Left colon (tissue), 2 donors: Measurements from ENCODE around the gene CACNG8. TPM values are rescaled to one million over a fixed set of nuclear protein-coding genes. Genes with fewer than 3 reads are reported as not detected.
A peak's percentile ranks its signal among the peaks of the same experiment; 100 is the strongest.
"Not testable (repeated sequence)": the region's sequence is repeated elsewhere in the genome, so short reads cannot be mapped to it uniquely, and the experiment has no call there.

ENCODE experiments used
- ATAC-seq: fragments of 200-7000 bp; cut with Tn5 transposase; one replicate; pipeline ENCODE4 v1.9.1; 2020; ENCODE audit warnings: mild to moderate bottlenecking, moderate library complexity
- DNase-seq, 2 donors: peaks; one replicate each; pipeline ENCODE4 v3.0.0-alpha.2; 2020
- intact Hi-C, 2 donors: fragments of 100-400 bp; cut with DNase I in 1 of 2; cut with micrococcal nuclease in 1 of 2; formaldehyde crosslinking; loops; one replicate each; pipeline versions ENCODE4 v1.11.2 to v1.14.0; 2022; cut with DNase I, micrococcal nuclease
- total RNA-seq, 2 donors: library from RNA; stranded (reverse); fragmentation: NEBNext Ultra II Directional; extraction: Animal tissue kit (Norgen Biotek cat#: 25700); gene quantifications; one replicate each; pipeline ENCODE4 v1.2.1, GENCODE V29; 2021
- donor health status: DM: no; HTN: no; CAD: no.
- donor health status: DM: yes; HTN: yes; CAD: no.

CACNG8 gene
- total RNA-seq, 2 donors from 2014 or later, result 0.03 TPM; not detected in 1

- no peak for DNase-seq
- ATAC-seq, result no peak
- intact Hi-C loops, result loop anchor here in 1 of 2 donors (5.0 to 10.0 kb wide), 2 partner anchors 117 to 180 kb away; partner anchors contain the start of gene CACNG7
These were observed 59.2 kb downstream of the CACNG8 start for GRCh38 chr19:54021932-54022331.

DNA sequence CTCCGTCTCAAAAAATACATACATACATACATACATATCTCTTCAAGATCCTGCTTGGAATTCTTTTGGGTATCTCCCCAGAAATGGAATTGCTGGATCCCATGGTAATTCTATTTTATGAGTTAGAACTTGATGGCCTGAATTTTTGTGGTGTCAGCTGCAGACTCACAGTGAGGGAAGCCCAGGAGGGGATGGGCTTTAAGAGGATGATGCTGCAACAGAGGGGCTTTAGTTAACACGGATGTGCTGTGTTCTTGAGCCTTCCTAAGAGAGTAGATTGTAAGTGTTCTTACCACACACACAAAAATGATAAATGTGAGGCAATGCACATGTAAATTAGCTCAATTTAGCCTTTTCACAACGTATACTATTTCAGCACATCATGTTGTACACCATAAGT, 60.5 kb downstream of the CACNG8 start:
- DNase-seq, result no peak
- intact Hi-C loops, result loop anchor here in 1 of 2 donors (5.0 to 10.0 kb wide), 2 partner anchors 118 to 181 kb away; partner anchors contain the start of gene CACNG7
- ATAC-seq, result no peak

DNA sequence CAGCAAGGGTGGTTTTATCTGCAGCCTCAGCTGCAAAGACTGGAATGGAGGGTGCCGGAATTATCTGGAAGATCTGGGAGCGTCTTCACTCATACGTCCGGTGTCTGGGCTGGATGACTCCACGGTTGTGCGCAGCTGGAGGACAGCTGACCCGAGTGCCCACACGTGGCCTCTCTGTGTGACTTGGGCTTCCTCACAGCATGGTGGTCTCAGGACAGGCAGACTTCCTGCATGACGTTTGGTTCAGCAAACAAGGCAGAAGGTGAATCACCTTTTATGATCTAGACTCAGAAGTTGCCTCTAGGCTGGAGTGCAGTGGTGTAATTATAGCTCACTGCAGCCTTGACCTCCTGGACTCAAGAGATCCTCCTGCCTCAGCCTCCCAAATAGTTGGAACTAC, 61.9 kb downstream of the CACNG8 start:
- DNase-seq, result no peak
- peak; percentile 9 for ATAC-seq
- intact Hi-C loops, result loop anchor here in 1 of 2 donors (5.0 to 10.0 kb wide), 2 partner anchors 120 to 182 kb away; partner anchors contain the start of gene CACNG7

GRCh38 chr19:54026656-54027055, 63.9 kb downstream of the CACNG8 start:
- DNase-seq (no peak), ATAC-seq (no peak)
- intact Hi-C loops, result loop anchor here in 1 of 2 donors (10.0 kb wide), 1 partner anchor 122 kb away; the partner anchor contains the start of gene CACNG7

- DNase-seq, result no peak
- intact Hi-C loops, result loop anchor here in 1 of 2 donors (10.0 kb wide), 1 partner anchor 124 kb away; the partner anchor contains the start of gene CACNG7
- no peak for ATAC-seq
These were observed 66.6 kb downstream of the CACNG8 start for GRCh38 chr19:54029301-54029700.

DNA sequence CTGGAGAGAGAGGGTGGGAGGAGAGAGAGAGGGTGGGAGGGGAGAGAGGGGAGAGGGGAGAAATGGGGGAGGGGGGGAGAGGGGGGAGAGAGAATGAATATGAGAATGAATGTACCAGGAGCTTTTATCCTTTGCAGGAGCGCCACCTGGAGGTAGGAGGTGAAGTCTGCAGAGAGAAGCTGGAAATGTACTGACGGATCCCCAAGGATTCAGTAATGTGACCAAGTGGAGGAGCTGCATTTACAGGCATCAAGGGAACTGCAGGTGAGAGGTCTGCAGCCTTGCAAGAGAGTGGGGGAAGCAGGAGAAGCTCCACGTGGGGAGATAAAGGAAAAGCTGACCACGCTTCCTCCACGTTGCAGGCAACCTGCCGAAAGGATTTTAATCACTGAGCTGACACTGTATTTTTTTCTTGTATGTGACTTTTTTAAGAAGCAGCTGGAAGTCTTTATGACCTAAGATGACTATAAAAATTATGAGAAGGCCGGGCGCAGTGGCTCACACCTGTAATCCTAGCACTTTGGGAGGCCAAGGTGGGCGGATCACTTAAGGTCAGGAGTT, 67.3 kb downstream of the CACNG8 start:
- peak; percentile 27 to 67 for DNase-seq
- intact Hi-C loops, result loop anchor here in 1 of 2 donors (10.0 kb wide), 1 partner anchor 125 kb away; the partner anchor contains the start of gene CACNG7
- peak; percentile 62 for ATAC-seq

DNA sequence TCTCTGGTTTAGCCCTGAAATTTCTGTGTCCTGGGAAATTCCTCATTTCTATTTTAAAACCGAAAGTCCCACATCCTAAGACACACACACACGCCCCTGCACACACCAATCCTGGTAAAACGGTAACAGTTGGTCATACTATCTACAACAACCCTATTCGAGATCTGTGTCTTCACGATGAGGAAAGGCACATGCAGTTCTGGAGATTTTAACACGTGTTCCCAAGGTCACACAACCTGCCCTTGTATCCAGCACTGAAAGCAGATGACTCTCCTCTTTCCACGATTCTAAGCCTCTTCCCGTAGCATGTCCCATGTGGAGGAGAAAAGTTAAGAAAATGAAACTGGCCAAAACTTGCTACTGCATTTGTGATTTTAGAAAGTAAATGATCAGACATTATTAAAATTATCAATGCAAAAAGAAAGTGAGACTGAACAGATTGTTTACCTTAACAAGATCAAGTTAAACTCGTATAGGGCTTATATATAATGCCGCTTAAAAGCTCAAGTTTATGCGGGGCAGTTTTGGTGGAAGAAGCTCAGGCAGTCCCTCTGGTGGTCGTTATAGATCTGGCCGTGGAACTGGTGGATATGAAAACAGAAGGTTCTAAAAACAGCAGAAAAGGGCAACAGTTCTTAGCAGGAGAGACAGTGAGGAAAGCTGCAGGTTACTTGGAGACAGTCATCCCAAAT, 68.3 kb downstream of the CACNG8 start:
- intact Hi-C loops, result no loop called here
- DNase-seq (no peak), ATAC-seq (no peak)

DNA sequence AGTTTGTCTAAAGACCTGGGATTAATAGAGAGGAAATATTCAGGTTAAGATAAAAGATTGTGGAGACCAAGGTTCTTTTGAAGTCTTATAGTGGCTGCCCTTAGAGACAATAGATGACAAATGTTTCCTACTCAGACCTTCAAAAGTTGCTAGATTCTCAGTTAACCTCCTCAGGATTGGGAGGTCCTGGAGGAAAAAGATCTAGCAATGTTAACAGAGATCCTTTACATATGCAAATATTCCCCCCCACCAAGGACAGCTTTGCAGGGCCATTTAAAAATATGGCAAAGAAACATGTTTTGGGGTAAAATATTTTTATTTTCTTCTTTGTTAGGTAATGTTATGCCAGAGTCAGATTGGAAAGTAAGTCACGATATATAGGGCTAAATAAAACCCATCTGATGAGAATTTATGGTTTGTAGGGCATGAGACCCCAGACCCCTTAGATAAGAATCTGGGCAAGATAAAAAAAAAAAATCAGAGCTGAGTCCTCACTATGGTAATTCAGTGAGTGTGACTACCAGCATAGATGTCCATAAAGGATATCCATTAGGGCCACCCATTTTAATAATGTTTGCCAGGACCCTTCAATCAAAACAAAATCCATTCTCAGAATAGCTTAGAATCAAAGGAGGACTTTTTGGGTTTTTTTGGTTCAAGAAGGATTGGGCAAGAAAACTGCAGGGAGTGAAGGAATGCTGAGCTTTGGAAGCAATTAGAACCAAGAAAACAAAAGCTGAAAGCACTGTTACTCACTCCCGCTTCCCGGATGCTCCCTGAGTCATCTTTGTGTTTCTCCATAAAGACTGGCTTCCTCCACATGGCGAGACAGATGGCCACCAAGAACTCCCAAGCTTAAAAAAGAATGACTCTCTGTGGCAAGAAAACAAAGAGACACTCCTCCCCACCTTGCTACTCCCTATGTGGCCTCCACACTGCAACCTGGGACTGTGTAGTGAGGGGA, 72.8 kb downstream of the CACNG8 start:
- ATAC-seq (no peak), DNase-seq (no peak)
- intact Hi-C loops, result no loop called here

DNA sequence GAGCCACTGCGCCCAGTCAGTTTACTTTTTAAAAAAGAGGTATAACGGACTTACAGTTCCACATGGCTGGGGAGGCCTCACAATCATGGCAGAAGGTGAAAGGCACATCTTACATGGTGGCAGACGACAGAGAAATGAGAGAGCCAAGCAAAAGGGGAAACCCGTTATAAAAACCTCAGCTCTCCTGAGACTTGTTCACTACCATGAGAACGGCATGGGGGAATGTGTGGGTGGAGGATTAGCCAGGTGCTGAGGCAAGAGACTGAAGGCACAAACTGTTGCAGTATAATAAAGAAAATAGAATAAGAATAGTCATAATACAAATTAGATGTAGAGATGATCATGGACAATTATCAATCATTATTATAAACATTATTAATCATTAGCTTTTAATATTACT, 73.8 kb downstream of the CACNG8 start:
- ATAC-seq, intact Hi-C loops, DNase-seq: not testable (repeated sequence)

Other genes with a start within 250 kb of the CACNG8 start
- gene NLRP12, start 138.6 kb upstream of the CACNG8 start, total RNA-seq, result under 1 TPM; 0.09 to 0.22 TPM
- 10 to 100 TPM; 55.6 to 78.4 TPM for gene MYADM, start 95.1 kb upstream of the CACNG8 start, total RNA-seq
- under 1 TPM in 1 of 2 donors, not detected in 1; 0.22 TPM for gene PRKCG, start 80.7 kb upstream of the CACNG8 start, total RNA-seq
- gene CACNG7, start 53.7 kb upstream of the CACNG8 start, total RNA-seq, result not detected
- gene CACNG6, start 28.7 kb downstream of the CACNG8 start, total RNA-seq, result not detected
- not detected for gene VSTM1, start 101.0 kb downstream of the CACNG8 start, total RNA-seq
- not detected for gene TARM1, start 118.4 kb downstream of the CACNG8 start, total RNA-seq
- gene OSCAR, start 137.9 kb downstream of the CACNG8 start, total RNA-seq, result under 1 TPM; 0.67 to 0.98 TPM
- gene NDUFA3, start 139.9 kb downstream of the CACNG8 start, total RNA-seq, result 100 to 1,000 TPM; 146 to 147 TPM
- 10 to 100 TPM; 12.4 to 12.7 TPM for gene TFPT, start 152.7 kb downstream of the CACNG8 start, total RNA-seq
- gene PRPF31, start 152.8 kb downstream of the CACNG8 start, total RNA-seq, result 10 to 100 TPM; 37.4 to 38.6 TPM
- 10 to 100 TPM; 32.9 to 42.2 TPM for gene CNOT3, start 174.8 kb downstream of the CACNG8 start, total RNA-seq
- 1 to 10 TPM; 5.3 to 7.3 TPM for gene LENG1, start 196.8 kb downstream of the CACNG8 start, total RNA-seq
- 100 to 1,000 TPM; 209 to 217 TPM for gene TMC4, start 210.2 kb downstream of the CACNG8 start, total RNA-seq
- gene MBOAT7, start 226.6 kb downstream of the CACNG8 start, total RNA-seq, result 100 to 1,000 TPM; 144 to 152 TPM
- gene TSEN34, start 228.4 kb downstream of the CACNG8 start, total RNA-seq, result 10 to 100 TPM; 38.9 to 41.6 TPM
- gene RPS9, start 237.9 kb downstream of the CACNG8 start, total RNA-seq, result 1,000 to 10,000 TPM in 1 of 2 donors, 100 to 1,000 TPM in 1; 962 to 1,034 TPM